Astrocyte (in vitro differentiated cells and primary cell): ENCODE data around the gene LIPH.

Experiments
- EZH2 ChIP-seq: IDR thresholded peaks from 2 replicates; pipeline ENCODE4 v1.6.1; 2012; ENCODE audit warnings: mild to moderate bottlenecking, low read length, inconsistent platforms; ENCODE audit not compliant: insufficient read depth
- TF ChIP-seq, protein P1 (sequence below): IDR thresholded peaks from 2 replicates; pipeline ENCODE4 v1.5.1; 2011; ENCODE audit warnings: low read depth, mild to moderate bottlenecking, inconsistent platforms, low read length, moderate library complexity; ENCODE audit not compliant: insufficient read depth

DNA sequence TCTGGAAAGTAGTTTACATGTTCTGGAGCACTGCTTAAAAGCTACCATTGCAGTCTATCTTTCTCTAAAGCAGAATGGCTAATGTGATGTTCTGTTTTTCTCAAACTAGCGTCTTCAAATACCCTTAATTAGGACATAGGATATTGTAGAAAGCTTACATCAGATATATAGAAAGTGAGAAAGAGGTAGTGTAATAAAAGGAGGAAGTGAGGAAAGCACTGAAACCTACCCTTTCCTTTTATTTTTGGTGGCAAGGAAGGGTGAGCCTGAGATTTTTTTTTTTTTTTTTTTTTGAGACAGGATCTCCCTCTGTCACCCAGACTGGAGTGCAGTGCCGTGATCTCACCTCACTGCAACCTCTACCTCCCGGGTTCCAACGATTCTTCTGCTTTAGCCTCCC lies 43.1 kb upstream of the LIPH start:
- TF ChIP-seq, protein P1, sequence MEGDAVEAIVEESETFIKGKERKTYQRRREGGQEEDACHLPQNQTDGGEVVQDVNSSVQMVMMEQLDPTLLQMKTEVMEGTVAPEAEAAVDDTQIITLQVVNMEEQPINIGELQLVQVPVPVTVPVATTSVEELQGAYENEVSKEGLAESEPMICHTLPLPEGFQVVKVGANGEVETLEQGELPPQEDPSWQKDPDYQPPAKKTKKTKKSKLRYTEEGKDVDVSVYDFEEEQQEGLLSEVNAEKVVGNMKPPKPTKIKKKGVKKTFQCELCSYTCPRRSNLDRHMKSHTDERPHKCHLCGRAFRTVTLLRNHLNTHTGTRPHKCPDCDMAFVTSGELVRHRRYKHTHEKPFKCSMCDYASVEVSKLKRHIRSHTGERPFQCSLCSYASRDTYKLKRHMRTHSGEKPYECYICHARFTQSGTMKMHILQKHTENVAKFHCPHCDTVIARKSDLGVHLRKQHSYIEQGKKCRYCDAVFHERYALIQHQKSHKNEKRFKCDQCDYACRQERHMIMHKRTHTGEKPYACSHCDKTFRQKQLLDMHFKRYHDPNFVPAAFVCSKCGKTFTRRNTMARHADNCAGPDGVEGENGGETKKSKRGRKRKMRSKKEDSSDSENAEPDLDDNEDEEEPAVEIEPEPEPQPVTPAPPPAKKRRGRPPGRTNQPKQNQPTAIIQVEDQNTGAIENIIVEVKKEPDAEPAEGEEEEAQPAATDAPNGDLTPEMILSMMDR: no peak
- no peak for TF ChIP-seq EZH2
